K562 (cell line): ENCODE measurements around the gene SEH1L. TPM values are rescaled to one million over a fixed set of nuclear protein-coding genes. Genes with fewer than 3 reads are reported as not detected.

Experiments
- ARNT ChIP-seq, 2 experiments: fragments of 450-650 bp; IDR thresholded peaks; 2 replicates each; pipeline ENCODE4 v1.6.1; 2016; ENCODE audit warnings: mild to moderate bottlenecking in 1 of 2
- DIDO1 ChIP-seq: fragments of 450-650 bp; IDR thresholded peaks from 2 replicates; pipeline ENCODE4 v1.6.1; 2016; ENCODE audit warnings: low read depth, missing biosample characterization, missing genetic modification characterization
- KHSRP ChIP-seq: fragments of 450-650 bp; IDR thresholded peaks from 2 replicates; pipeline ENCODE4 v1.6.1; 2017
- TAL1 ChIP-seq: fragments of 450-650 bp; IDR thresholded peaks from 2 replicates; pipeline ENCODE4 v1.6.1; 2016; ENCODE audit warnings: mild to moderate bottlenecking
- ZKSCAN3 ChIP-seq: fragments of 250-450 bp; sonication (Bioruptor Pico); IDR thresholded peaks from 2 replicates; pipeline ENCODE4 v1.4.0; 2020
- ZNF263 ChIP-seq: sonication (generic); formaldehyde crosslinking; IDR thresholded peaks from 2 replicates; pipeline ENCODE4 v1.8.0; 2022; ENCODE audit warnings: mild to moderate bottlenecking, missing genetic modification reagents, borderline replicate concordance
- ZNF3 ChIP-seq: fragments of 250-450 bp; sonication (Bioruptor Pico); IDR thresholded peaks from 2 replicates; pipeline ENCODE4 v1.5.0; 2021; ENCODE audit warnings: mild to moderate bottlenecking, moderate library complexity
- polyA plus RNA-seq, 8 experiments: library from polyadenylated mRNA; depleted of rRNA in 4 of 8; stranded (reverse) in 5 of 8; unstranded in 3 of 8; fragments of >200 nt; fragmentation: Nextera tagmentation in 2 of 8; fragmentation: Illumina TruSeq in 1 of 8; extraction: Ambion mirVana in 2 of 8; extraction: Trizol in 1 of 8; gene quantifications; 2 replicates each; pipeline versions ENCODE4 v1.2.1 to v1.2.3, GENCODE V29; 2011 to 2014; ENCODE audit warnings: inconsistent platforms in 1 of 8, missing spikeins in 1 of 8
- total RNA-seq, 7 experiments: library from RNA; depleted of rRNA in 6 of 7; stranded (reverse); fragments of >200 nt in 6 of 7; fragmentation: Illumina TruSeq in 2 of 7; extraction: Trizol in 2 of 7; gene quantifications; 2 replicates each; pipeline versions ENCODE4 v1.2.1 to v1.2.3, GENCODE V29; 2011 to 2021; ENCODE audit warnings: low replicate concordance in 1 of 7
- TF ChIP-seq, protein P1 (sequence below), 2 experiments: fragments of 450-650 bp; formaldehyde crosslinking in 1 of 2; IDR thresholded peaks; 2 replicates each; pipeline versions ENCODE4 v1.4.0 to v1.6.1; 2014 to 2020; ENCODE audit warnings: mild to moderate bottlenecking in 2 of 2, borderline replicate concordance in 1 of 2, low read depth in 1 of 2

The SEH1L gene
- total and polyA plus RNA-seq, 9 of the 15 experiments (the other 6 are each of a cell fraction or from before 2014, with no cell fraction given), result 62.2 to 180 (median 108) TPM

DNA sequence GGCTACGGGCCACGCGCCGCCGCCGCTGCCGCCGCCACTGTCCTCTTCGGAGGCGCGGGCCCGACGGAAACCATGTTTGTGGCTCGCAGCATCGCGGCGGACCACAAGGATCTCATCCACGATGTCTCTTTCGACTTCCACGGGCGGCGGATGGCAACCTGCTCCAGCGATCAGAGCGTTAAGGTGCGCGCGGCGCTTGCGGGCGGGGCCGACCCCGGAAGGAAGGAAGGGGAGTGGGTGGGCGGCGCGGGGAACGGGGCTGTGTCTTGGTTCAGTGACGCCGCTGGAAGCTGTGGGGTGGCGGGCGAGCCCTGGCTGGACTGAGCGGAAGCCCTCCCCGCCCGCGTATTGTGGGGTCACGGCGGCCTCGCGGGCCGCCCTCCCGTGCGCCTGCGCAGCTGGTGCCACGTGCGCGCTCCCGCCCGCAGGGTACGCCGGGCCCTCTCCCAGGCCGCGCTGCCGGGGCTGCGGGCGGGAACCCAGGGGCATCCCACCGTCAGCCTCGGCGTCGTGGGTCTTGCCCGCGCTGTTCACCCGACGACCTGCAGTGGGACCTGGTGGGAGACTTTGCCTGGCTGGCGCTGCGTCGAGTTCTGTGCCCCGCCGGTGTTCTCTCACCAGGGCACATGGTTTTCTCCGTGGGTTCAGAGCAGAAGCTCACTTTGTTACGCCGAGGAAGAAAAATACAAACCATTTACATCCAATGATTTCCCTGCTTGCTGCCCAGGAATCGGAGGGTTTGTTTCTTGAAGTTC lies 416 bp downstream of the SEH1L start (continued):
- TF ChIP-seq, protein P1, sequence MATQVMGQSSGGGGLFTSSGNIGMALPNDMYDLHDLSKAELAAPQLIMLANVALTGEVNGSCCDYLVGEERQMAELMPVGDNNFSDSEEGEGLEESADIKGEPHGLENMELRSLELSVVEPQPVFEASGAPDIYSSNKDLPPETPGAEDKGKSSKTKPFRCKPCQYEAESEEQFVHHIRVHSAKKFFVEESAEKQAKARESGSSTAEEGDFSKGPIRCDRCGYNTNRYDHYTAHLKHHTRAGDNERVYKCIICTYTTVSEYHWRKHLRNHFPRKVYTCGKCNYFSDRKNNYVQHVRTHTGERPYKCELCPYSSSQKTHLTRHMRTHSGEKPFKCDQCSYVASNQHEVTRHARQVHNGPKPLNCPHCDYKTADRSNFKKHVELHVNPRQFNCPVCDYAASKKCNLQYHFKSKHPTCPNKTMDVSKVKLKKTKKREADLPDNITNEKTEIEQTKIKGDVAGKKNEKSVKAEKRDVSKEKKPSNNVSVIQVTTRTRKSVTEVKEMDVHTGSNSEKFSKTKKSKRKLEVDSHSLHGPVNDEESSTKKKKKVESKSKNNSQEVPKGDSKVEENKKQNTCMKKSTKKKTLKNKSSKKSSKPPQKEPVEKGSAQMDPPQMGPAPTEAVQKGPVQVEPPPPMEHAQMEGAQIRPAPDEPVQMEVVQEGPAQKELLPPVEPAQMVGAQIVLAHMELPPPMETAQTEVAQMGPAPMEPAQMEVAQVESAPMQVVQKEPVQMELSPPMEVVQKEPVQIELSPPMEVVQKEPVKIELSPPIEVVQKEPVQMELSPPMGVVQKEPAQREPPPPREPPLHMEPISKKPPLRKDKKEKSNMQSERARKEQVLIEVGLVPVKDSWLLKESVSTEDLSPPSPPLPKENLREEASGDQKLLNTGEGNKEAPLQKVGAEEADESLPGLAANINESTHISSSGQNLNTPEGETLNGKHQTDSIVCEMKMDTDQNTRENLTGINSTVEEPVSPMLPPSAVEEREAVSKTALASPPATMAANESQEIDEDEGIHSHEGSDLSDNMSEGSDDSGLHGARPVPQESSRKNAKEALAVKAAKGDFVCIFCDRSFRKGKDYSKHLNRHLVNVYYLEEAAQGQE (IDR thresholded peaks at IDR 0.05; ENCODE audit: borderline replicate concordance), result no peak
- TF ChIP-seq, protein P1 (CRISPR knock-in tag; IDR thresholded peaks at IDR 0.05; ENCODE audit: low read depth), result no peak; the same call in 1 of the 2 replicates
- no peak for TF ChIP-seq DIDO1 (tag)
- TF ChIP-seq ARNT (IDR thresholded peaks at IDR 0.05), result 0 out of 4 replicates have a peak, but pooled peaks of 1 of the 2 experiments have one; percentile 17
- no peak for TF ChIP-seq ZKSCAN3 (CRISPR knock-in tag)
- TF ChIP-seq KHSRP, result no peak
- TF ChIP-seq ZNF263 (CRISPR knock-in tag), result 0 out of 2 replicates have a peak, but pooled peaks have one; percentile 65
- no peak for TF ChIP-seq ZNF3 (CRISPR knock-in tag)
- TF ChIP-seq TAL1, result no peak
